Type B pancreatic cell (in vitro differentiated cells): ENCODE results near the gene CFAP119. TPM values are rescaled to one million over a fixed set of nuclear protein-coding genes. Genes with fewer than 3 reads are reported as not detected.

Source experiments
- DNase-seq: peaks from one replicate; pipeline ENCODE4 v3.0.0; 2021; ENCODE audit warnings: mixed read lengths; ENCODE audit not compliant: unreplicated experiment; ENCODE audit errors: extremely low spot score
- H3K27ac Mint-ChIP-seq: 2 replicates; pipeline ENCODE4 v1.8.0; 2021; ENCODE audit warnings: mild to moderate bottlenecking, mixed read lengths
- H3K27me3 Mint-ChIP-seq: 2 replicates; pipeline ENCODE4 v1.8.0; 2021; ENCODE audit warnings: mixed read lengths
- H3K36me3 Mint-ChIP-seq: 2 replicates; pipeline ENCODE4 v1.8.0; 2021; ENCODE audit warnings: mixed read lengths
- H3K4me1 Mint-ChIP-seq: one replicate; pipeline ENCODE4 v1.8.0; 2021; ENCODE audit warnings: mixed read lengths; ENCODE audit not compliant: unreplicated experiment
- H3K4me3 Mint-ChIP-seq: 2 replicates; pipeline ENCODE4 v1.8.0; 2021; ENCODE audit warnings: mild to moderate bottlenecking, mixed read lengths
- H3K9me3 Mint-ChIP-seq: 2 replicates; pipeline ENCODE4 v1.8.0; 2021; ENCODE audit warnings: mixed read lengths
- CTCF ChIP-seq: fragments of 200-600 bp; sonication (generic); conservative IDR thresholded peaks from 2 replicates; pipeline ENCODE4 v1.5.0; 2021; ENCODE audit warnings: antibody characterized with exemption, mild to moderate bottlenecking
- total RNA-seq: library from RNA; stranded (reverse); gene quantifications from 2 replicates; pipeline ENCODE4 v1.2.1, GENCODE V29; 2021; ENCODE audit warnings: low replicate concordance

The CFAP119 gene
- total RNA-seq, 1 donor from 2014 or later = 15.0 TPM

GRCh38 chr16:30737794-30738648 is 23.8 kb downstream of the CFAP119 start:
- Mint-ChIP-seq H3K27me3 (no peaks in the 10 kb centered on the region), H3K36me3 (peaks cover 36% of the 10 kb centered on the region), H3K4me3 (no peak overlapping the region), H3K4me1 (peaks cover 13% of the 10 kb centered on the region), H3K9me3 (no peaks in the 10 kb centered on the region), H3K27ac (peak overlapping the region; percentile 59)
- DNase-seq = no peak
- no peak for TF ChIP-seq CTCF

- H3K36me3 Mint-ChIP-seq = peaks cover 38% of the 10 kb centered on the region
Measured at GRCh38 chr16:30736995-30737793, 24.7 kb downstream of the CFAP119 start.

GRCh38 chr16:30731411-30731810 is 30.5 kb downstream of the CFAP119 start:
- Mint-ChIP-seq H3K4me3 (no peak overlapping the region), H3K27ac (no peak overlapping the region), H3K27me3 (no peaks in the 10 kb centered on the region), H3K4me1 (no peaks in the 10 kb centered on the region), H3K9me3 (no peaks in the 10 kb centered on the region), H3K36me3 (peaks cover 29% of the 10 kb centered on the region)
- TF ChIP-seq CTCF = no peak
- no peak for DNase-seq

More at GRCh38 chr16:30736995-30737793, 24.7 kb downstream of the CFAP119 start:
- peak overlapping the region; percentile 59 for H3K27ac Mint-ChIP-seq
- no peaks in the 10 kb centered on the region for H3K27me3 Mint-ChIP-seq
- TF ChIP-seq CTCF = no peak
- peaks cover 13% of the 10 kb centered on the region for H3K4me1 Mint-ChIP-seq
- DNase-seq = no peak
- H3K4me3 Mint-ChIP-seq = no peak overlapping the region
- H3K9me3 Mint-ChIP-seq = no peaks in the 10 kb centered on the region

GRCh38 chr16:30728899-30729672 is 32.8 kb downstream of the CFAP119 start:
- TF ChIP-seq CTCF = no peak
- peaks cover 33% of the 10 kb centered on the region for H3K36me3 Mint-ChIP-seq
- H3K4me1 Mint-ChIP-seq = no peaks in the 10 kb centered on the region
- no peak overlapping the region for H3K4me3 Mint-ChIP-seq
- no peaks in the 10 kb centered on the region for H3K9me3 Mint-ChIP-seq
- H3K27me3 Mint-ChIP-seq = no peaks in the 10 kb centered on the region
- H3K27ac Mint-ChIP-seq = no peak overlapping the region
- DNase-seq = no peak

GRCh38 chr16:30728321-30728720 is 33.5 kb downstream of the CFAP119 start:
- Mint-ChIP-seq H3K27me3 (no peaks in the 10 kb centered on the region), H3K4me3 (no peak overlapping the region), H3K4me1 (no peaks in the 10 kb centered on the region), H3K9me3 (no peaks in the 10 kb centered on the region), H3K27ac (no peak overlapping the region), H3K36me3 (peaks cover 41% of the 10 kb centered on the region)
- TF ChIP-seq CTCF = no peak
- DNase-seq = no peak
